Activated T-cell treated with anti-CD3 and anti-CD28 coated beads, Interleukin-2, amount 50 U/mL, for 1 hour (primary cell): Measurements from ENCODE around the gene KRT39.
"Not testable (repeated sequence)": the region's sequence is repeated elsewhere in the genome, so short reads cannot be mapped to it uniquely, and the experiment has no call there.

Source experiments
- DNase-seq: peaks from one replicate; pipeline ENCODE4 v3.0.0-alpha.2; 2020

KRT39 gene

GRCh38 chr17:40966848-40967247 is at the start of gene KRT39:
Gene KRT39 (minus strand): TSS chr17:40966948. CDS start chr17:40966856, 92 bp downstream.
- no peak for DNase-seq

- no peak for DNase-seq
Observed at GRCh38 chr17:41015454-41015853, 48.7 kb upstream of the KRT39 start.

- DNase-seq, result no peak
Observed at GRCh38 chr17:41013606-41014005, 46.9 kb upstream of the KRT39 start.

GRCh38 chr17:41013181-41013580 is 46.4 kb upstream of the KRT39 start:
- no peak for DNase-seq

- no peak for DNase-seq
Observed at GRCh38 chr17:41012326-41013120, 45.8 kb upstream of the KRT39 start.

- DNase-seq, result no peak
Observed at GRCh38 chr17:41010441-41010840, 43.7 kb upstream of the KRT39 start.

- no peak for DNase-seq
Observed at GRCh38 chr17:41009936-41010335, 43.2 kb upstream of the KRT39 start.

GRCh38 chr17:41009301-41009760 is 42.6 kb upstream of the KRT39 start:
- no peak for DNase-seq

GRCh38 chr17:41008811-41009210 is 42.1 kb upstream of the KRT39 start, which contains the start of gene KRTAP3-1:
Gene KRTAP3-1 (minus strand): TSS chr17:41009128. CDS start chr17:41009074, 54 bp downstream.
- no peak for DNase-seq

GRCh38 chr17:41004397-41004796 is 37.6 kb upstream of the KRT39 start:
- no peak for DNase-seq

- DNase-seq, result no peak
Observed at GRCh38 chr17:41003926-41004325, 37.2 kb upstream of the KRT39 start.

GRCh38 chr17:41002814-41003213 is 36.1 kb upstream of the KRT39 start:
- no peak for DNase-seq

- no peak for DNase-seq
Observed at GRCh38 chr17:41001795-41002194, 35.0 kb upstream of the KRT39 start.

- DNase-seq, result not testable (repeated sequence)
Observed at GRCh38 chr17:40999563-40999962, 32.8 kb upstream of the KRT39 start, which contains the start of gene KRTAP3-2. Gene KRTAP3-2 (minus strand): TSS chr17:40999906. CDS start chr17:40999853, 53 bp downstream.

GRCh38 chr17:40997361-40997760 is 30.6 kb upstream of the KRT39 start:
- no peak for DNase-seq

GRCh38 chr17:40996829-40997228 is 30.1 kb upstream of the KRT39 start:
- no peak for DNase-seq

- DNase-seq, result no peak
Observed at GRCh38 chr17:40995116-40995515, 28.4 kb upstream of the KRT39 start.

- DNase-seq, result no peak
Observed at GRCh38 chr17:40993839-40994238, 27.1 kb upstream of the KRT39 start, which contains the start of gene KRTAP3-3. Gene KRTAP3-3 (minus strand): TSS chr17:40994164. CDS start chr17:40994097, 67 bp downstream.

GRCh38 chr17:40993084-40993483 is 26.3 kb upstream of the KRT39 start:
- no peak for DNase-seq

GRCh38 chr17:40992666-40993065 is 25.9 kb upstream of the KRT39 start:
- no peak for DNase-seq

- no peak for DNase-seq
Observed at GRCh38 chr17:40986920-40987319, 20.2 kb upstream of the KRT39 start.

GRCh38 chr17:40984226-40984625 is 17.5 kb upstream of the KRT39 start, which contains the start of gene KRT40:
Gene KRT40 (minus strand): TSS chr17:40984326. CDS start chr17:40984273, 53 bp downstream.
- DNase-seq, result no peak

- DNase-seq, result no peak
Observed at GRCh38 chr17:40981115-40981514, 14.4 kb upstream of the KRT39 start.

- no peak for DNase-seq
Observed at GRCh38 chr17:40980596-40980995, 13.8 kb upstream of the KRT39 start.
